ENCODE measurements around the gene SLC35F3. TPM values are rescaled to one million over a fixed set of nuclear protein-coding genes. Genes with fewer than 3 reads are reported as not detected.

The SLC35F3 gene
- total and polyA plus RNA-seq, 2 experiments from 2014 or later: 1.0 to 3.2 TPM

DNA sequence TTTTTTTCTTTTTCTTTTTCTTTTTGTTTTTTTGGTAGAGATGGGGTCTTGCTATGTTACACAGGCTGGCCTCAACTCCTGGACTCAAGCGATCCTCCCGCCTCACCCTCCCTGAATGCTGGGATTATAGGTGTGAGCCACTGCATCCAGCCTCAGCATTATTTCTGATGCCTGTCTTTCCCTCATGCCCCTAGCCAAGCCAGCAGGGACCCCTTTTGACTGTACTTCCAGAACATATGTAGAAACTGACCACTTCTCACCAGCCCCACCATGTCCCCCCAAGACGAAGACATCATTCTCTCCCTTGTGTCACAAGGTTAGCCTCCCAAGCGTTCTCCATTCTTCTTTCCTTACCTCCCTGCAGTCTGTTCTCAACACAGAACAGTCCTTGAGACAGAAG, 360.8 kb downstream of the SLC35F3 start:
- Histone ChIP-seq H3K36me3 (ENCODE audit: insufficient read depth) (no peaks in the 10 kb centered on the region), H3K4me2 (no peak overlapping the region), H4K20me1 (replicated peaks; ENCODE audit: insufficient read depth) (no peaks in the 10 kb centered on the region), H3K79me2 (replicated peaks; ENCODE audit: insufficient read depth) (no peaks in the 10 kb centered on the region), H3K4me1 (ENCODE audit: insufficient read depth) (no peaks in the 10 kb centered on the region), H2AFZ (no peak overlapping the region), H3K4me3 (no peak overlapping the region), H3F3A (replicated peaks; ENCODE audit: low read depth) (no peaks in the 10 kb centered on the region), H3K27me3 (ENCODE audit: insufficient read depth) (no peaks in the 10 kb centered on the region), H3K27ac (ENCODE audit: low read depth) (no peak overlapping the region), H3K9me2 (ENCODE audit: insufficient read depth) (no peaks in the 10 kb centered on the region; the same call in 1 of the 2 replicates)
- DNase-seq (ENCODE audit: low spot score): no peak
- TF ChIP-seq ZNF114 (CRISPR knock-in tag; IDR thresholded peaks at IDR 0.05): no peak
- TF ChIP-seq, protein P1, sequence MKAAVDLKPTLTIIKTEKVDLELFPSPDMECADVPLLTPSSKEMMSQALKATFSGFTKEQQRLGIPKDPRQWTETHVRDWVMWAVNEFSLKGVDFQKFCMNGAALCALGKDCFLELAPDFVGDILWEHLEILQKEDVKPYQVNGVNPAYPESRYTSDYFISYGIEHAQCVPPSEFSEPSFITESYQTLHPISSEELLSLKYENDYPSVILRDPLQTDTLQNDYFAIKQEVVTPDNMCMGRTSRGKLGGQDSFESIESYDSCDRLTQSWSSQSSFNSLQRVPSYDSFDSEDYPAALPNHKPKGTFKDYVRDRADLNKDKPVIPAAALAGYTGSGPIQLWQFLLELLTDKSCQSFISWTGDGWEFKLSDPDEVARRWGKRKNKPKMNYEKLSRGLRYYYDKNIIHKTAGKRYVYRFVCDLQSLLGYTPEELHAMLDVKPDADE (IDR thresholded peaks at IDR 0.05): no peak
- no peak for TF ChIP-seq EZH2 (IDR thresholded peaks at IDR 0.05; ENCODE audit: low read depth, unreplicated experiment)
- TF ChIP-seq CREB1 (CRISPR knock-in tag; IDR thresholded peaks at IDR 0.05; ENCODE audit: low read depth): no peak
- TF ChIP-seq, protein P2, sequence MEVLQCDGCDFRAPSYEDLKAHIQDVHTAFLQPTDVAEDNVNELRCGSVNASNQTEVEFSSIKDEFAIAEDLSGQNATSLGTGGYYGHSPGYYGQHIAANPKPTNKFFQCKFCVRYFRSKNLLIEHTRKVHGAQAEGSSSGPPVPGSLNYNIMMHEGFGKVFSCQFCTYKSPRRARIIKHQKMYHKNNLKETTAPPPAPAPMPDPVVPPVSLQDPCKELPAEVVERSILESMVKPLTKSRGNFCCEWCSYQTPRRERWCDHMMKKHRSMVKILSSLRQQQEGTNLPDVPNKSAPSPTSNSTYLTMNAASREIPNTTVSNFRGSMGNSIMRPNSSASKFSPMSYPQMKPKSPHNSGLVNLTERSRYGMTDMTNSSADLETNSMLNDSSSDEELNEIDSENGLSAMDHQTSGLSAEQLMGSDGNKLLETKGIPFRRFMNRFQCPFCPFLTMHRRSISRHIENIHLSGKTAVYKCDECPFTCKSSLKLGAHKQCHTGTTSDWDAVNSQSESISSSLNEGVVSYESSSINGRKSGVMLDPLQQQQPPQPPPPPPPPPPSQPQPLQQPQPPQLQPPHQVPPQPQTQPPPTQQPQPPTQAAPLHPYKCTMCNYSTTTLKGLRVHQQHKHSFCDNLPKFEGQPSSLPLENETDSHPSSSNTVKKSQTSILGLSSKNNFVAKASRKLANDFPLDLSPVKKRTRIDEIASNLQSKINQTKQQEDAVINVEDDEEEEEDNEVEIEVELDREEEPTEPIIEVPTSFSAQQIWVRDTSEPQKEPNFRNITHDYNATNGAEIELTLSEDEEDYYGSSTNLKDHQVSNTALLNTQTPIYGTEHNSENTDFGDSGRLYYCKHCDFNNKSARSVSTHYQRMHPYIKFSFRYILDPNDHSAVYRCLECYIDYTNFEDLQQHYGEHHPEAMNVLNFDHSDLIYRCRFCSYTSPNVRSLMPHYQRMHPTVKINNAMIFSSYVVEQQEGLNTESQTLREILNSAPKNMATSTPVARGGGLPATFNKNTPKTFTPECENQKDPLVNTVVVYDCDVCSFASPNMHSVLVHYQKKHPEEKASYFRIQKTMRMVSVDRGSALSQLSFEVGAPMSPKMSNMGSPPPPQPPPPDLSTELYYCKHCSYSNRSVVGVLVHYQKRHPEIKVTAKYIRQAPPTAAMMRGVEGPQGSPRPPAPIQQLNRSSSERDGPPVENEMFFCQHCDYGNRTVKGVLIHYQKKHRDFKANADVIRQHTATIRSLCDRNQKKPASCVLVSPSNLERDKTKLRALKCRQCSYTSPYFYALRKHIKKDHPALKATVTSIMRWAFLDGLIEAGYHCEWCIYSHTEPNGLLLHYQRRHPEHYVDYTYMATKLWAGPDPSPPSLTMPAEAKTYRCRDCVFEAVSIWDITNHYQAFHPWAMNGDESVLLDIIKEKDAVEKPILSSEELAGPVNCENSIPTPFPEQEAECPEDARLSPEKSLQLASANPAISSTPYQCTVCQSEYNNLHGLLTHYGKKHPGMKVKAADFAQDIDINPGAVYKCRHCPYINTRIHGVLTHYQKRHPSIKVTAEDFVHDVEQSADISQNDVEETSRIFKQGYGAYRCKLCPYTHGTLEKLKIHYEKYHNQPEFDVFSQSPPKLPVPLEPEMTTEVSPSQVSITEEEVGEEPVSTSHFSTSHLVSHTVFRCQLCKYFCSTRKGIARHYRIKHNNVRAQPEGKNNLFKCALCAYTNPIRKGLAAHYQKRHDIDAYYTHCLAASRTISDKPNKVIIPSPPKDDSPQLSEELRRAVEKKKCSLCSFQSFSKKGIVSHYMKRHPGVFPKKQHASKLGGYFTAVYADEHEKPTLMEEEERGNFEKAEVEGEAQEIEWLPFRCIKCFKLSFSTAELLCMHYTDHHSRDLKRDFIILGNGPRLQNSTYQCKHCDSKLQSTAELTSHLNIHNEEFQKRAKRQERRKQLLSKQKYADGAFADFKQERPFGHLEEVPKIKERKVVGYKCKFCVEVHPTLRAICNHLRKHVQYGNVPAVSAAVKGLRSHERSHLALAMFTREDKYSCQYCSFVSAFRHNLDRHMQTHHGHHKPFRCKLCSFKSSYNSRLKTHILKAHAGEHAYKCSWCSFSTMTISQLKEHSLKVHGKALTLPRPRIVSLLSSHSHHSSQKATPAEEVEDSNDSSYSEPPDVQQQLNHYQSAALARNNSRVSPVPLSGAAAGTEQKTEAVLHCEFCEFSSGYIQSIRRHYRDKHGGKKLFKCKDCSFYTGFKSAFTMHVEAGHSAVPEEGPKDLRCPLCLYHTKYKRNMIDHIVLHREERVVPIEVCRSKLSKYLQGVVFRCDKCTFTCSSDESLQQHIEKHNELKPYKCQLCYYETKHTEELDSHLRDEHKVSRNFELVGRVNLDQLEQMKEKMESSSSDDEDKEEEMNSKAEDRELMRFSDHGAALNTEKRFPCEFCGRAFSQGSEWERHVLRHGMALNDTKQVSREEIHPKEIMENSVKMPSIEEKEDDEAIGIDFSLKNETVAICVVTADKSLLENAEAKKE (CRISPR knock-in tag; IDR thresholded peaks at IDR 0.05): no peak
- no peak for TF ChIP-seq POLR2AphosphoS5 (IDR thresholded peaks at IDR 0.05; ENCODE audit: low read depth)
- no peak for TF ChIP-seq NANOG (IDR thresholded peaks at IDR 0.05; ENCODE audit: borderline replicate concordance)
- TF ChIP-seq JUNB (IDR thresholded peaks at IDR 0.05; ENCODE audit: unreplicated experiment): no peak
- TF ChIP-seq, protein P3, sequence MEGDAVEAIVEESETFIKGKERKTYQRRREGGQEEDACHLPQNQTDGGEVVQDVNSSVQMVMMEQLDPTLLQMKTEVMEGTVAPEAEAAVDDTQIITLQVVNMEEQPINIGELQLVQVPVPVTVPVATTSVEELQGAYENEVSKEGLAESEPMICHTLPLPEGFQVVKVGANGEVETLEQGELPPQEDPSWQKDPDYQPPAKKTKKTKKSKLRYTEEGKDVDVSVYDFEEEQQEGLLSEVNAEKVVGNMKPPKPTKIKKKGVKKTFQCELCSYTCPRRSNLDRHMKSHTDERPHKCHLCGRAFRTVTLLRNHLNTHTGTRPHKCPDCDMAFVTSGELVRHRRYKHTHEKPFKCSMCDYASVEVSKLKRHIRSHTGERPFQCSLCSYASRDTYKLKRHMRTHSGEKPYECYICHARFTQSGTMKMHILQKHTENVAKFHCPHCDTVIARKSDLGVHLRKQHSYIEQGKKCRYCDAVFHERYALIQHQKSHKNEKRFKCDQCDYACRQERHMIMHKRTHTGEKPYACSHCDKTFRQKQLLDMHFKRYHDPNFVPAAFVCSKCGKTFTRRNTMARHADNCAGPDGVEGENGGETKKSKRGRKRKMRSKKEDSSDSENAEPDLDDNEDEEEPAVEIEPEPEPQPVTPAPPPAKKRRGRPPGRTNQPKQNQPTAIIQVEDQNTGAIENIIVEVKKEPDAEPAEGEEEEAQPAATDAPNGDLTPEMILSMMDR (conservative IDR thresholded peaks at IDR 0.05; ENCODE audit: low read depth in 2 of 2): no peak
- TF ChIP-seq STAT1 (IDR thresholded peaks at IDR 0.05; ENCODE audit: unreplicated experiment): no peak
- TF ChIP-seq, protein P4, sequence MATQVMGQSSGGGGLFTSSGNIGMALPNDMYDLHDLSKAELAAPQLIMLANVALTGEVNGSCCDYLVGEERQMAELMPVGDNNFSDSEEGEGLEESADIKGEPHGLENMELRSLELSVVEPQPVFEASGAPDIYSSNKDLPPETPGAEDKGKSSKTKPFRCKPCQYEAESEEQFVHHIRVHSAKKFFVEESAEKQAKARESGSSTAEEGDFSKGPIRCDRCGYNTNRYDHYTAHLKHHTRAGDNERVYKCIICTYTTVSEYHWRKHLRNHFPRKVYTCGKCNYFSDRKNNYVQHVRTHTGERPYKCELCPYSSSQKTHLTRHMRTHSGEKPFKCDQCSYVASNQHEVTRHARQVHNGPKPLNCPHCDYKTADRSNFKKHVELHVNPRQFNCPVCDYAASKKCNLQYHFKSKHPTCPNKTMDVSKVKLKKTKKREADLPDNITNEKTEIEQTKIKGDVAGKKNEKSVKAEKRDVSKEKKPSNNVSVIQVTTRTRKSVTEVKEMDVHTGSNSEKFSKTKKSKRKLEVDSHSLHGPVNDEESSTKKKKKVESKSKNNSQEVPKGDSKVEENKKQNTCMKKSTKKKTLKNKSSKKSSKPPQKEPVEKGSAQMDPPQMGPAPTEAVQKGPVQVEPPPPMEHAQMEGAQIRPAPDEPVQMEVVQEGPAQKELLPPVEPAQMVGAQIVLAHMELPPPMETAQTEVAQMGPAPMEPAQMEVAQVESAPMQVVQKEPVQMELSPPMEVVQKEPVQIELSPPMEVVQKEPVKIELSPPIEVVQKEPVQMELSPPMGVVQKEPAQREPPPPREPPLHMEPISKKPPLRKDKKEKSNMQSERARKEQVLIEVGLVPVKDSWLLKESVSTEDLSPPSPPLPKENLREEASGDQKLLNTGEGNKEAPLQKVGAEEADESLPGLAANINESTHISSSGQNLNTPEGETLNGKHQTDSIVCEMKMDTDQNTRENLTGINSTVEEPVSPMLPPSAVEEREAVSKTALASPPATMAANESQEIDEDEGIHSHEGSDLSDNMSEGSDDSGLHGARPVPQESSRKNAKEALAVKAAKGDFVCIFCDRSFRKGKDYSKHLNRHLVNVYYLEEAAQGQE (IDR thresholded peaks at IDR 0.05; ENCODE audit: unreplicated experiment): no peak
- no peak for TF ChIP-seq ZNF331 (CRISPR knock-in tag; IDR thresholded peaks at IDR 0.05; ENCODE audit: low read depth)
- TF ChIP-seq EZH2phosphoT487 (IDR thresholded peaks at IDR 0.05; ENCODE audit: unreplicated experiment): no peak
- Mint-ChIP-seq H3K27me3 (ENCODE audit: insufficient read depth, low read depth, poor library complexity) (peaks cover 1% of the 10 kb centered on the region), H3K36me3 (ENCODE audit: low read depth) (no peaks in the 10 kb centered on the region), H3K4me3 (no peak overlapping the region), H3K9me3 (peaks cover 13% of the 10 kb centered on the region; the same call in 1 of the 3 replicates), H3K27ac (no peak overlapping the region), H3K4me1 (peaks cover 13% of the 10 kb centered on the region)
- ATAC-seq: no peak
